Small intestine (tissue), 7 donors: ENCODE data around the gene SAMD14. TPM values are rescaled to one million over a fixed set of nuclear protein-coding genes. Genes with fewer than 3 reads are reported as not detected.

Source experiments
- DNase-seq, 2 donors: peaks; one replicate each; pipeline versions ENCODE4 v3.0.0 to v3.0.0-alpha.2; 2013
- FAIRE-seq: peaks from 2 replicates; lab custom pipeline; 2012; peaks lifted over from hg19 to GRCh38; lab: Jason Lieb, UNC
- H3K27ac ChIP-seq, 3 donors: one replicate each; pipeline ENCODE4 v1.5.1; 2013; ENCODE audit warnings: low read length in 2 of 3, mild to moderate bottlenecking in 2 of 3, control low read depth in 1 of 3, inconsistent platforms in 1 of 3, low read depth in 1 of 3, moderate library complexity in 1 of 3
- H3K27me3 ChIP-seq, 3 donors: one replicate each; pipeline ENCODE4 v1.6.1; 2013; ENCODE audit warnings: low read length in 3 of 3, inconsistent platforms in 1 of 3; ENCODE audit not compliant: control insufficient read depth in 3 of 3, insufficient read depth in 3 of 3
- H3K36me3 ChIP-seq, 3 donors: one replicate each; pipeline ENCODE4 v1.6.1; 2013; ENCODE audit warnings: low read length in 3 of 3, inconsistent platforms in 1 of 3, low read depth in 1 of 3, mild to moderate bottlenecking in 1 of 3, moderate library complexity in 1 of 3; ENCODE audit not compliant: control insufficient read depth in 3 of 3, insufficient read depth in 2 of 3
- H3K4me1 ChIP-seq, 3 donors: one replicate each; pipeline ENCODE4 v1.6.1; 2013; ENCODE audit warnings: low read length in 2 of 3, inconsistent platforms in 1 of 3, low read depth in 1 of 3, mild to moderate bottlenecking in 1 of 3, moderate library complexity in 1 of 3; ENCODE audit not compliant: control insufficient read depth in 3 of 3, insufficient read depth in 2 of 3
- H3K4me3 ChIP-seq, 3 donors: one replicate each; pipeline ENCODE4 v1.5.1; 2013; ENCODE audit warnings: low read length in 3 of 3, control low read depth in 1 of 3, inconsistent platforms in 1 of 3, low read depth in 1 of 3, mild to moderate bottlenecking in 1 of 3, moderate library complexity in 1 of 3
- H3K9me3 ChIP-seq, 2 donors: one replicate each; pipeline ENCODE4 v1.6.1; 2013; ENCODE audit warnings: low read depth in 1 of 2, low read length in 1 of 2; ENCODE audit not compliant: control insufficient read depth in 2 of 2, insufficient read depth in 1 of 2
- WGBS, 3 donors: extraction: QIAGEN DNeasy Blood & Tissue Kit; methylation state at CpG; one replicate each; pipeline ENCODE4 v1.1.7; 2013; 5-methylcytosine and 5-hydroxymethylcytosine counted together
- polyA plus RNA-seq, 4 donors: library from polyadenylated mRNA; stranded (reverse) in 3 of 4; unstranded in 1 of 4; fragments of 200-250 nt in 3 of 4; fragments of 120-200 nt in 1 of 4; gene quantifications; one replicate each; pipeline versions ENCODE4 v1.2.1 to v1.2.3, GENCODE V29; 2013
- donor health status: healthy with polysubstance abuse.
- donor health status: control.
- donor health status: control.
- donor health status: Bipolar disorder and iron deficiency.
- donor health status: healthy.

The SAMD14 gene
- polyA plus RNA-seq, 4 donors: 0.54 to 2.9 (median 1.4) TPM

DNA sequence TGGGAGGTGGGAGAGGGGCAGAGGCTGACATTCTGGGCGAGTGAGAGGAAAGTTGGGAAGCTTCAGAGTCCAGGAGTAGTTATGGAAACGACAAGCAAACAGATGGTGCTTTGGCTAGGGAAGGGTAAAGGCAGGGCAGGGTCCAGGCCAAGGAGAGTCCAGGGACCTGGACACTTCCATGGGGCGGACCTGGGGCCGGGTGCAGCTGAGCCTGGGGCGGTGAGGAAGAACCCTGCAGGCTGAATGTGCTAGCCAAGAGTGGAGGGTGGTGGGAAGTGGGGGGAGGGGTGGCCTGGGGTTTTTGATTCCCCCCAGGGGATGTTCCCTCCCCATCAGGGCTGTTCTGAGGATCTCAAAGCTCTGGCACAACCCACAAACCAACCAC is 17.9 kb upstream of the SAMD14 start:
- H3K9me3 ChIP-seq: no peaks in the 10 kb centered on the region
- H3K36me3 ChIP-seq: peaks cover 4 to 50% (median 8%) of the 10 kb centered on the region in 3 donors
- H3K27me3 ChIP-seq: no peaks in the 10 kb centered on the region
- H3K4me1 ChIP-seq: peaks cover 3 to 60% (median 13%) of the 10 kb centered on the region in 3 donors
- H3K27ac ChIP-seq: peak overlapping the region in 2 of 3 donors; percentile 13 to 57
- no peak for FAIRE-seq
- DNase-seq: peak; percentile 71 to 79
- WGBS, 3 donors: 3 to 10% (median 5%) methylated on average over 5 of the region's 5 CpGs
- H3K4me3 ChIP-seq: peak overlapping the region in 2 of 3 donors; percentile 85 to 87

- DNase-seq (no peak), FAIRE-seq (no peak)
- H3K4me3 ChIP-seq: peak overlapping the region in 2 of 3 donors; percentile 85 to 87
- 35 to 49% (median 42%) methylated on average over 15 of the region's 15 CpGs for WGBS, 3 donors
- H3K4me1 ChIP-seq: peaks cover 3 to 52% (median 13%) of the 10 kb centered on the region in 3 donors
- H3K27ac ChIP-seq: peak overlapping the region in 2 of 3 donors; percentile 3 to 15
- H3K27me3 ChIP-seq: no peaks in the 10 kb centered on the region
- H3K9me3 ChIP-seq: no peaks in the 10 kb centered on the region
- peaks cover 7 to 57% (median 14%) of the 10 kb centered on the region in 3 donors for H3K36me3 ChIP-seq
These were observed 17.1 kb upstream of the SAMD14 start for GRCh38 chr17:50146927-50147665.

GRCh38 chr17:50146230-50146926 is 16.4 kb upstream of the SAMD14 start:
- peaks cover 3 to 45% (median 13%) of the 10 kb centered on the region in 3 donors for H3K4me1 ChIP-seq
- H3K4me3 ChIP-seq: no peak overlapping the region
- FAIRE-seq: no peak
- no peaks in the 10 kb centered on the region for H3K27me3 ChIP-seq
- WGBS, 3 donors: 70 to 82% (median 76%) methylated on average over 10 of the region's 10 CpGs
- no peak for DNase-seq
- peaks cover 7 to 64% (median 15%) of the 10 kb centered on the region in 3 donors for H3K36me3 ChIP-seq
- H3K27ac ChIP-seq: no peak overlapping the region
- no peaks in the 10 kb centered on the region for H3K9me3 ChIP-seq

DNA sequence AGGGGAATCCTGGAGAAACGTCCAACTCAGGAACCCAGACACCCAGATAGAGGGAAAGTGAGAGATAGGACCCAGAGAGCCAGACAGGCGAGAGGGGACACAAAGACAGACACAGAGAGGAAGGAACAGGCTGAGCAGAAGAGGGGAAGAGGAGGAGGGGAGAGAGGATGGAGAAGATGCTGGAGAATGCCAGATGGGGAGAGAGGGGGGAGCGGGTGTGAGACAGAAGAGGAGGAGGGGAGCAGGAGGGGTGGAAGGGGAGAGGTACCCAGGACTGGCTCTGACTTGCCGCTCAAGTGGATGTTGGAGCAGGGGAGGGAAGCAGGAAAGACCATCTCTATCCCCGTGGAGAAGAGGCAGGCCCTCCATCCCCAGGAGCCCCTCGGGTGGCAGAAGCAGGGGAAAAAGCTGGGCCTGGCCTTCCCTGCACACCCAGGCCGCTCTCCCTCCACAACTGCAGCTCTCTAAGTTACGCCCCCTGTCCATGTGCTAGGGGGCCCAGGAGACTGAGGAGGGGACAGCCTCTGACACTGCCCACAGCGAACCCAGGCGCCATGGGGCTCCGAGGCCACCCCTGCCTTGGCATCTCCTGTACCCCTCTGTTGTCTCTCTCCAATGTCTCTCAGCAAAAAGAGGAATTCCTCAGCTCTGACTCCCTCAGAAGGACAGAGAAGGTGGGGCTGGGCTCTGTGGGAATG is 15.7 kb upstream of the SAMD14 start:
- Histone ChIP-seq H3K4me3 (no peak overlapping the region), H3K4me1 (peaks cover 3 to 42% (median 13%) of the 10 kb centered on the region in 3 donors), H3K36me3 (peaks cover 7 to 71% (median 17%) of the 10 kb centered on the region in 3 donors), H3K27me3 (no peaks in the 10 kb centered on the region), H3K27ac (no peak overlapping the region), H3K9me3 (peaks cover 0 to under 1% of the 10 kb centered on the region in 2 donors)
- no peak for DNase-seq
- WGBS, 3 donors: 71 to 80% (median 78%) methylated on average over 11 of the region's 11 CpGs
- no peak for FAIRE-seq

- Histone ChIP-seq H3K4me1 (peaks cover 3 to 46% (median 13%) of the 10 kb centered on the region in 3 donors), H3K9me3 (peaks cover 0 to 7% of the 10 kb centered on the region in 2 donors), H3K4me3 (no peak overlapping the region), H3K36me3 (peaks cover 7 to 78% (median 20%) of the 10 kb centered on the region in 3 donors), H3K27ac (peak overlapping the region in 1 of 3 donors; percentile 14), H3K27me3 (no peaks in the 10 kb centered on the region)
- FAIRE-seq (no peak), DNase-seq (peak in 1 of 2 donors; percentile 48)
- WGBS, 3 donors: 76 to 79% (median 76%) methylated on average over 16 of the region's 16 CpGs
These were observed 15.0 kb upstream of the SAMD14 start for GRCh38 chr17:50144845-50145531.

DNA sequence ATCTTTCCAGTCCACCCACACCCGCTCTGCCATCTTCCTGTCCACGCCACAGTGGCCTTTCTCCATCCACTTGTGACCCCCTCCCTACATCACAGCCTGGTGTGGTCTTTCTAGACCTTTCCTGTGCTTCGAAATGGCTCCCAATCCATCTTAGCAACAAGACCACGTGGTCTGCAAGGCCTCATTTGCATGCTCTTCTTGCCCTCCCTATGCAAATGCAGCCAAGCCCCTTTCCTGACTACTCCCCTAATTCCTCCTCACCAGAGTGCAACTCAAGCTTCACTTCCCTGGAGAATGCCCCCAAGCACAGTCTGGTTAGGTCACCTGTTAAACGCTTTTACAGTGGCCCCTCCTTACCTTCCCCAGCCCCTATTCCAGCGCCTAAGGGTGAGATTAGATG is 14.4 kb upstream of the SAMD14 start:
- Histone ChIP-seq H3K9me3 (peaks cover 0 to 8% of the 10 kb centered on the region in 2 donors), H3K4me3 (no peak overlapping the region), H3K27me3 (no peaks in the 10 kb centered on the region), H3K27ac (no peak overlapping the region), H3K4me1 (peaks cover 3 to 46% (median 13%) of the 10 kb centered on the region in 3 donors), H3K36me3 (peaks cover 7 to 84% (median 20%) of the 10 kb centered on the region in 3 donors)
- no peak for DNase-seq
- 81 to 91% (median 87%) methylated on average over 6 of the region's 6 CpGs for WGBS, 3 donors
- no peak for FAIRE-seq

GRCh38 chr17:50143461-50144176 is 13.7 kb upstream of the SAMD14 start:
- H3K36me3 ChIP-seq: peaks cover 7 to 92% (median 27%) of the 10 kb centered on the region in 3 donors
- H3K4me3 ChIP-seq: no peak overlapping the region
- FAIRE-seq (no peak), DNase-seq (no peak)
- H3K27ac ChIP-seq: no peak overlapping the region
- H3K27me3 ChIP-seq: no peaks in the 10 kb centered on the region
- peaks cover 3 to 46% (median 13%) of the 10 kb centered on the region in 3 donors for H3K4me1 ChIP-seq
- peaks cover 0 to 8% of the 10 kb centered on the region in 2 donors for H3K9me3 ChIP-seq
- 90 to 91% (median 90%) methylated on average over 20 of the region's 20 CpGs for WGBS, 3 donors
